Spinal cord (tissue), 10 donors: ENCODE results near the gene FAM13C. TPM values are rescaled to one million over a fixed set of nuclear protein-coding genes. Genes with fewer than 3 reads are reported as not detected.

Experiments
- DNase-seq, 6 donors: peaks; one replicate each; pipeline versions ENCODE4 v3.0.0 to v3.0.0-alpha.2; 2013 to 2015; ENCODE audit warnings: low spot score in 6 of 6, low read depth in 4 of 6
- H3K27ac ChIP-seq: one replicate; pipeline ENCODE4 v1.5.1; 2013; ENCODE audit warnings: low read depth, low read length, control low read depth
- H3K27me3 ChIP-seq: one replicate; pipeline ENCODE4 v1.6.1; 2013; ENCODE audit warnings: low read length; ENCODE audit not compliant: control insufficient read depth, insufficient read depth
- H3K36me3 ChIP-seq: one replicate; pipeline ENCODE4 v1.6.1; 2013; ENCODE audit warnings: low read length; ENCODE audit not compliant: control insufficient read depth, insufficient read depth
- H3K4me1 ChIP-seq: one replicate; pipeline ENCODE4 v1.6.1; 2013; ENCODE audit warnings: low read length; ENCODE audit not compliant: control insufficient read depth, insufficient read depth
- H3K4me3 ChIP-seq: one replicate; pipeline ENCODE4 v1.5.1; 2013; ENCODE audit warnings: low read depth, low read length, control low read depth
- H3K9me3 ChIP-seq: one replicate; pipeline ENCODE4 v1.6.1; 2013; ENCODE audit warnings: low read length; ENCODE audit not compliant: control insufficient read depth, insufficient read depth
- WGBS: methylation state at CpG from one replicate; pipeline ENCODE4 v1.1.5; 2013; ENCODE audit warnings: missing lambda C conversion rate; ENCODE audit not compliant: insufficient coverage; 5-methylcytosine and 5-hydroxymethylcytosine counted together
- polyA plus RNA-seq, 2 donors: library from polyadenylated mRNA; unstranded; fragments of 120-200 nt; gene quantifications; one replicate each; pipeline ENCODE4 v1.2.1, GENCODE V29; 2013; ENCODE audit not compliant: insufficient read length in 2 of 2
- total RNA-seq, 2 donors: library from RNA; depleted of rRNA in 1 of 2; stranded (reverse); fragments of 120-200 nt in 1 of 2; fragments of >200 nt in 1 of 2; gene quantifications; one replicate each; pipeline versions ENCODE4 v1.2.3 to v1.2.4, GENCODE V29; 2013 to 2014
- donor health status: healthy.

FAM13C gene
- total and polyA plus RNA-seq, 4 donors: 28.2 to 52.5 (median 44.0) TPM

GRCh38 chr10:59387951-59388670 lies 25.8 kb upstream of the FAM13C start:
- Histone ChIP-seq H3K4me3 (no peak overlapping the region), H3K27ac (no peak overlapping the region), H3K4me1 (no peaks in the 10 kb centered on the region), H3K36me3 (no peaks in the 10 kb centered on the region), H3K9me3 (no peaks in the 10 kb centered on the region), H3K27me3 (no peaks in the 10 kb centered on the region)
- DNase-seq: no peak
- WGBS: 71% methylated on average over 1 of the region's 3 CpGs

DNA sequence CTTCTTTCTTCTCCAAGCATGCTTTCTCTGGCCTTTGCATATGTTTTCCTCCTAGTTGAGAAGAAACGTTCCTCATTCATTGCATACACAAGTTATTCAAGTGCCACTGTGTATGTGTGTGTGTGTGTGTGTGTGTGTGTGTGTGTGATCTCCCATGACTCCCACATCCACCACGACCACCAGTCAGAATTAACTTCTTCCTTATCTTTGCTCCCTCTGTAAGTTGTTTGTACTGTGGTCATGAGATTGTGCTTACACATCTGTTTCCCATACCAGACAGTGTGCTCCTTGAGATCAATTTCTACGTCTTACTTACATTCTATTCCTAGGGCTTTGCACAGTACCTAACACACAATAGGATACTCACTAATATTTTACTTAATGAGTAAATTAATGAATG lies 22.4 kb upstream of the FAM13C start:
- no peaks in the 10 kb centered on the region for H3K27me3 ChIP-seq
- no peak for DNase-seq
- no peaks in the 10 kb centered on the region for H3K36me3 ChIP-seq
- H3K4me3 ChIP-seq: no peak overlapping the region
- no peaks in the 10 kb centered on the region for H3K9me3 ChIP-seq
- no peak overlapping the region for H3K27ac ChIP-seq
- no CpG with 5 or more reads among the region's 3 CpGs for WGBS
- H3K4me1 ChIP-seq: no peaks in the 10 kb centered on the region

GRCh38 chr10:59383908-59384307 lies 21.6 kb upstream of the FAM13C start:
- no peak for DNase-seq
- no peak overlapping the region for H3K4me3 ChIP-seq
- no peaks in the 10 kb centered on the region for H3K27me3 ChIP-seq
- no CpG with 5 or more reads among the region's 3 CpGs for WGBS
- H3K36me3 ChIP-seq: no peaks in the 10 kb centered on the region
- H3K4me1 ChIP-seq: no peaks in the 10 kb centered on the region
- H3K9me3 ChIP-seq: no peaks in the 10 kb centered on the region
- no peak overlapping the region for H3K27ac ChIP-seq

- no peaks in the 10 kb centered on the region for H3K36me3 ChIP-seq
- no CpG with 5 or more reads among the region's 1 CpG for WGBS
- H3K27me3 ChIP-seq: no peaks in the 10 kb centered on the region
- no peak overlapping the region for H3K27ac ChIP-seq
- DNase-seq: no peak
- H3K9me3 ChIP-seq: no peaks in the 10 kb centered on the region
- no peaks in the 10 kb centered on the region for H3K4me1 ChIP-seq
- no peak overlapping the region for H3K4me3 ChIP-seq
Measured at GRCh38 chr10:59383436-59383835, 21.1 kb upstream of the FAM13C start.

DNA sequence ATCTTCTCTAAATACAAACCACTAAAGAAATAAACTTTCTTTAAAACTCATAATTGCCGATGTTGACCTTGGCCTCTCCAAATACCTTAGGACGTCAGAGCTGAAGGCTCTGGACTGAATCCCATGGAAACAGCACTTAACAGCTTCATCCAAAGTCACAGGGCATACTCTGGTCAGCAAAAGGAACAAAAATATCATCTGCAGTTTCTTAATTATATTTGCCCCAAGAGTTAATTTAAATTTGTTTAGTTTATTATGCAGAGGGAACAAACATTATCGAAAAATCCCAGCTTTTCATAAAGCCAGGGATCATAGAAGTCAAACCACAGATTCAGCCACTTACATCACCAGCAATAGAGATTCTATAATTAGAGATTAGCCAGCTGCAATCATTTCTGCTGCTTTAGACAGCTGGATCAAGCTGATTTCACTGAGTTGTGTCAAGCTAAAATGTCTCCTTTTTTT lies 20.5 kb upstream of the FAM13C start:
- no peak overlapping the region for H3K27ac ChIP-seq
- WGBS: 52% methylated on average over 2 of the region's 3 CpGs

GRCh38 chr10:59381687-59382086 lies 19.3 kb upstream of the FAM13C start:
- Histone ChIP-seq H3K36me3 (no peaks in the 10 kb centered on the region), H3K9me3 (no peaks in the 10 kb centered on the region), H3K27ac (no peak overlapping the region), H3K4me1 (no peaks in the 10 kb centered on the region), H3K4me3 (no peak overlapping the region), H3K27me3 (no peaks in the 10 kb centered on the region)
- no CpG with 5 or more reads among the region's 1 CpG for WGBS
- DNase-seq: no peak

More for the DNA sequence above, 20.5 kb upstream of the FAM13C start:
- no peaks in the 10 kb centered on the region for H3K4me1 ChIP-seq
- H3K4me3 ChIP-seq: no peak overlapping the region
- no peaks in the 10 kb centered on the region for H3K27me3 ChIP-seq
- H3K36me3 ChIP-seq: no peaks in the 10 kb centered on the region
- DNase-seq: no peak
- H3K9me3 ChIP-seq: no peaks in the 10 kb centered on the region

DNA sequence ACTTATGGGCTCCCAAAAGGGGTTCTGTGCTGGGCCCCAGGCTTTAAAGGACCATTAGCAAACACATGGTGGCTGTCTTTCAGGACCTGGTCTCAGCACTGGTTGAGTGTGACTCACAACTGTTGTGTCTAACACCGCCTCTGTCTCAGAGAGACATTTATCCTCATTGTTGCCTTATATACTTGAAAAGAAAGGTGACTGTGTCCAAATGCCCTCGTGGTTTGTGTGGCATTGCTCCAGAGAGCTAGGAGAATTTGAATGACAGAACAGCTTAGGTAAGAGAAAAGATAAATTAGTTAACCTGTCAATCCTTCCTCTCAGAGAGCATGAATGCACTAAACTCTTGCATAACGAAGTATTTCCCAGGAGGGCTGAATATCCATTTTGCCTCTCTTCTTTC lies 14.5 kb upstream of the FAM13C start:
- Histone ChIP-seq H3K4me1 (no peaks in the 10 kb centered on the region), H3K27me3 (no peaks in the 10 kb centered on the region), H3K36me3 (no peaks in the 10 kb centered on the region), H3K27ac (no peak overlapping the region), H3K4me3 (no peak overlapping the region), H3K9me3 (no peaks in the 10 kb centered on the region)
- no peak for DNase-seq
- WGBS: 100% methylated on average over 1 of the region's 3 CpGs

GRCh38 chr10:59375990-59376389 lies 13.6 kb upstream of the FAM13C start:
- Histone ChIP-seq H3K27me3 (no peaks in the 10 kb centered on the region), H3K9me3 (no peaks in the 10 kb centered on the region), H3K4me1 (no peaks in the 10 kb centered on the region), H3K27ac (no peak overlapping the region), H3K4me3 (no peak overlapping the region), H3K36me3 (no peaks in the 10 kb centered on the region)
- DNase-seq: peak in 2 of 6 donors; percentile 9 to 37
- no CpG with 5 or more reads among the region's 3 CpGs for WGBS

GRCh38 chr10:59374916-59375315 lies 12.6 kb upstream of the FAM13C start:
- Histone ChIP-seq H3K27me3 (no peaks in the 10 kb centered on the region), H3K4me3 (no peak overlapping the region), H3K4me1 (no peaks in the 10 kb centered on the region), H3K27ac (no peak overlapping the region), H3K9me3 (no peaks in the 10 kb centered on the region), H3K36me3 (no peaks in the 10 kb centered on the region)
- peak in 1 of 6 donors; percentile 69 for DNase-seq

DNA sequence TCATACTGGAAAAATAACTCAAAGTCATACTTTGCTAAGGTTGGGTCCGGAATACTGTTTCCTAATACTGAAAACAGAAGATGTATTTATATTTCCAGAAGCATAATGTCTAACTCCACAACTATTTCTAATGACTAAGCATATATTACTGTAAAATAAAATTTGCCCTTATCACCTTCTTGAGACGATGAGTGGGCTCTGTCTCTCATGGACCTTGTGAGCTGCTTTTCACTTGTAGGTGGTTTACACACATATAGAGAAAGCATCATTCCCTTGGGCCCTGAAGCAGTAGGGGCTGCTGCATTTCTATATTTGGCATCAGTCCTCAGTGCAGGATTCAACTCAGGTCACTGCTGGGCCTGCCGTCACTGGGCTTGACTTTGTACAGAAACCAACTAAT lies 10.7 kb upstream of the FAM13C start:
- H3K9me3 ChIP-seq: no peaks in the 10 kb centered on the region
- no peaks in the 10 kb centered on the region for H3K27me3 ChIP-seq
- WGBS: no CpG with 5 or more reads among the region's 3 CpGs
- H3K27ac ChIP-seq: no peak overlapping the region
- no peak overlapping the region for H3K4me3 ChIP-seq
- no peak for DNase-seq
- no peaks in the 10 kb centered on the region for H3K4me1 ChIP-seq
- no peaks in the 10 kb centered on the region for H3K36me3 ChIP-seq
